Uterus (tissue), 4 donors: ENCODE data around the gene MICAL3. TPM values are rescaled to one million over a fixed set of nuclear protein-coding genes. Genes with fewer than 3 reads are reported as not detected.

Experiments used
- DNase-seq, 2 donors: peaks; one replicate each; pipeline ENCODE4 v3.0.0-alpha.2; 2019 to 2020
- H3K27ac ChIP-seq, 2 donors: fragments of 200-600 bp; sonication (generic); 1 replicate in 1 of 2; 2 replicates in 1 of 2; pipeline ENCODE4 v1.5.1; 2016 to 2018
- H3K27me3 ChIP-seq, 2 donors: fragments of 200-600 bp; sonication (generic); one replicate each; pipeline ENCODE4 v1.5.1; 2018 to 2019; ENCODE audit warnings: control low read depth in 1 of 2
- H3K36me3 ChIP-seq, 2 donors: fragments of 200-600 bp; sonication (generic); one replicate each; pipeline ENCODE4 v1.5.1; 2019; ENCODE audit warnings: control low read depth in 1 of 2
- H3K4me1 ChIP-seq, 2 donors: fragments of 200-600 bp; sonication (generic); one replicate each; pipeline ENCODE4 v1.5.1; 2018 to 2019; ENCODE audit warnings: control low read depth in 1 of 2
- H3K4me3 ChIP-seq, 2 donors: fragments of 200-600 bp; sonication (generic); 1 replicate in 1 of 2; 2 replicates in 1 of 2; pipeline ENCODE4 v1.5.1; 2018 to 2019; ENCODE audit warnings: mild to moderate bottlenecking in 1 of 2
- H3K9me3 ChIP-seq, 2 donors: fragments of 200-600 bp; sonication (generic); one replicate each; pipeline ENCODE4 v1.5.1; 2019; ENCODE audit warnings: control low read depth in 1 of 2
- POLR2A ChIP-seq, 2 donors: fragments of 450-650 bp; IDR thresholded peaks; one replicate each; pipeline ENCODE4 v1.6.1; 2016; ENCODE audit warnings: antibody characterized with exemption in 2 of 2, mild to moderate bottlenecking in 1 of 2, moderate library complexity in 1 of 2
- intact Hi-C: fragments of 100-400 bp; cut with DNase I; formaldehyde crosslinking; loops from one replicate; pipeline ENCODE4 v1.15.1; 2023; ENCODE audit warnings: low total_unique reads
- total RNA-seq, 4 donors: library from RNA; depleted of rRNA in 3 of 4; stranded (reverse); fragments of >200 nt in 3 of 4; gene quantifications; one replicate each; pipeline versions ENCODE4 v1.1.0 to v1.2.4, GENCODE V29; 2014 to 2023
- TF ChIP-seq, protein P1 (sequence below), 4 experiments: fragments of 200-600 bp in 2 of 4; fragments of 450-650 bp in 2 of 4; sonication (generic) in 2 of 4; IDR thresholded peaks; one replicate each; pipeline ENCODE4 v1.5.1; 2016 to 2019; ENCODE audit warnings: antibody characterized with exemption in 4 of 4, mild to moderate bottlenecking in 2 of 4, moderate library complexity in 1 of 4
- donor health status: DM: yes; HTN: yes; CAD: no.

MICAL3 gene
- total RNA-seq, 4 donors from 2014 or later = 13.5 to 167 (median 47.2) TPM

GRCh38 chr22:17924735-17925364, 99.5 kb downstream of the MICAL3 start:
- H3K9me3 ChIP-seq = no peaks in the 10 kb centered on the region
- peak overlapping the region; percentile 9 to 19 for H3K27ac ChIP-seq
- DNase-seq = peak in 1 of 2 donors; percentile 13
- intact Hi-C loops = no loop called here
- H3K36me3 ChIP-seq = no peaks in the 10 kb centered on the region
- H3K4me1 ChIP-seq = peaks cover 6 to 39% of the 10 kb centered on the region in 2 donors
- no peak overlapping the region for H3K4me3 ChIP-seq
- no peaks in the 10 kb centered on the region for H3K27me3 ChIP-seq
- TF ChIP-seq, protein P1, sequence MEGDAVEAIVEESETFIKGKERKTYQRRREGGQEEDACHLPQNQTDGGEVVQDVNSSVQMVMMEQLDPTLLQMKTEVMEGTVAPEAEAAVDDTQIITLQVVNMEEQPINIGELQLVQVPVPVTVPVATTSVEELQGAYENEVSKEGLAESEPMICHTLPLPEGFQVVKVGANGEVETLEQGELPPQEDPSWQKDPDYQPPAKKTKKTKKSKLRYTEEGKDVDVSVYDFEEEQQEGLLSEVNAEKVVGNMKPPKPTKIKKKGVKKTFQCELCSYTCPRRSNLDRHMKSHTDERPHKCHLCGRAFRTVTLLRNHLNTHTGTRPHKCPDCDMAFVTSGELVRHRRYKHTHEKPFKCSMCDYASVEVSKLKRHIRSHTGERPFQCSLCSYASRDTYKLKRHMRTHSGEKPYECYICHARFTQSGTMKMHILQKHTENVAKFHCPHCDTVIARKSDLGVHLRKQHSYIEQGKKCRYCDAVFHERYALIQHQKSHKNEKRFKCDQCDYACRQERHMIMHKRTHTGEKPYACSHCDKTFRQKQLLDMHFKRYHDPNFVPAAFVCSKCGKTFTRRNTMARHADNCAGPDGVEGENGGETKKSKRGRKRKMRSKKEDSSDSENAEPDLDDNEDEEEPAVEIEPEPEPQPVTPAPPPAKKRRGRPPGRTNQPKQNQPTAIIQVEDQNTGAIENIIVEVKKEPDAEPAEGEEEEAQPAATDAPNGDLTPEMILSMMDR (IDR thresholded peaks at IDR 0.05) = no peak
- TF ChIP-seq POLR2A (IDR thresholded peaks at IDR 0.05) = no peak

DNA sequence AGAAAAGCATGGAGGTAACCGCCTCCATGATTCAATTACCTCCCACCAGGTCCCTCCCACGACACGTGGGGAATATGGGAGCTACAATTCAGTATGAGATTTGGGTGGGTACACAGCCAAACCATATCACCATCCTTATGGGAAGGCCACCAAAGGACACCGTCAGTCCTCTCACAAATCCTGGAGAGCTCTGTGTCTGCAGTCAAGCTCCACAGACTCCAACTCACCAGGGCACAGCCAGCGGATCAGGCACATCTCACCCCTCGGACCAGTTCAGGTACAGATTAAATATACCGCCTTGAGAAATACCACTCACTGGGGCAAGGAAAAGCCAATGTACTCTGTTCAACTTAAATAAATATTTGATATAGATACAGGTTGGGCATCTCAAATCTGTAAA, 100.3 kb downstream of the MICAL3 start:
- H3K27me3 ChIP-seq = no peaks in the 10 kb centered on the region
- no peak overlapping the region for H3K4me3 ChIP-seq
- peaks cover 6 to 42% of the 10 kb centered on the region in 2 donors for H3K4me1 ChIP-seq
- peak overlapping the region; percentile 9 to 45 for H3K27ac ChIP-seq
- H3K36me3 ChIP-seq = no peaks in the 10 kb centered on the region
- DNase-seq = peak in 1 of 2 donors; percentile 8
- no peaks in the 10 kb centered on the region for H3K9me3 ChIP-seq
- intact Hi-C loops = no loop called here
- TF ChIP-seq POLR2A (IDR thresholded peaks at IDR 0.05) = no peak
- TF ChIP-seq, protein P1 (IDR thresholded peaks at IDR 0.05) = no peak

DNA sequence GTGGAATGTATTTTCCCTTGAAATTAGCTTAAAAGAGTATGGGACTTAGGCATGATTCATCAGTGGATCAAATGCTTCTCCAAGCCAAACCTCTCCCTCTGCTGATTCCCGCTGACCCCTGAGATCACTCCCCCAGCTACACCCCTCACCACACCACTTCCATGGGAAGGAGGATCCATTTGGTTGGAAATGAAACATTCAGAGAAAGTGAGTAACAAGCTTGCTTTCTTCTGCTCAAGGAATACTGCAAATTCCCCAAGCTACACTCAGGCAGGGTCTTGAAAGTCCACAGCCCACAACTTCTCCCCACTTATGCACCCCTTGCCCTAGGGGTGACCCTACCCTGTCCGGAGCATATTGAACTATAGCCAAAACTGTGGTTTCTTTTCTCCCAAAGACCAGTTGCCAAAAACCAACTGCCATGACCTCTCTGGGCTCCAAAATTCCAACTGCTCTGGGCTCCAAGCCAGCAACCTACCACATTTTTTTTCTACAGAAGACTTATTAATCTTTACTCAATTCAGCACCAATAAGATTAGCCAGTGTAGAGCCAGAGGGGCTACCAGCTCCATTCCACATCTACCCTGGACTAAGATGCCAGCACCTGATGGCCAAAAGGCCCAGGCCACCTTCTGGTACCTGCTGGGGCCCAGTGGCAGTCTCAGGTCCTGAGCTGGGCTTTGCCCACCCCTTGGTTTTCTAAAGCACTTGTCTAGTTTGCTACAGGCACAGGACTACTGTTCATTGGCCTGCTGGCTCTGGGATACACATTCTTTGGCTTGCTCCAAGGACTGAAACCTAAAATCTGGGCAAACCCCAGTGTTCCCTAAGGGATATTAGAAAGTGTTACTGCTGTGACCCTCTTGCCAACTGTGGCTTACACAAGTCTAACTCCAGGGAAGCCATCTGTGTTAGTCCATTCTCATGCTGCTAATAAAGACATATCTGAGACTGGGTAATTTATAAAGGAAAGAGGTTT, 101.1 kb downstream of the MICAL3 start:
- H3K36me3 ChIP-seq = no peaks in the 10 kb centered on the region
- DNase-seq = peak in 1 of 2 donors; percentile 18
- no peak overlapping the region for H3K4me3 ChIP-seq
- intact Hi-C loops = no loop called here
- peak overlapping the region; percentile 9 to 45 for H3K27ac ChIP-seq
- H3K9me3 ChIP-seq = no peaks in the 10 kb centered on the region
- H3K4me1 ChIP-seq = peaks cover 6 to 42% of the 10 kb centered on the region in 2 donors
- TF ChIP-seq, protein P1 (IDR thresholded peaks at IDR 0.05) = no peak
- TF ChIP-seq POLR2A (IDR thresholded peaks at IDR 0.05) = no peak
- H3K27me3 ChIP-seq = no peaks in the 10 kb centered on the region

DNA sequence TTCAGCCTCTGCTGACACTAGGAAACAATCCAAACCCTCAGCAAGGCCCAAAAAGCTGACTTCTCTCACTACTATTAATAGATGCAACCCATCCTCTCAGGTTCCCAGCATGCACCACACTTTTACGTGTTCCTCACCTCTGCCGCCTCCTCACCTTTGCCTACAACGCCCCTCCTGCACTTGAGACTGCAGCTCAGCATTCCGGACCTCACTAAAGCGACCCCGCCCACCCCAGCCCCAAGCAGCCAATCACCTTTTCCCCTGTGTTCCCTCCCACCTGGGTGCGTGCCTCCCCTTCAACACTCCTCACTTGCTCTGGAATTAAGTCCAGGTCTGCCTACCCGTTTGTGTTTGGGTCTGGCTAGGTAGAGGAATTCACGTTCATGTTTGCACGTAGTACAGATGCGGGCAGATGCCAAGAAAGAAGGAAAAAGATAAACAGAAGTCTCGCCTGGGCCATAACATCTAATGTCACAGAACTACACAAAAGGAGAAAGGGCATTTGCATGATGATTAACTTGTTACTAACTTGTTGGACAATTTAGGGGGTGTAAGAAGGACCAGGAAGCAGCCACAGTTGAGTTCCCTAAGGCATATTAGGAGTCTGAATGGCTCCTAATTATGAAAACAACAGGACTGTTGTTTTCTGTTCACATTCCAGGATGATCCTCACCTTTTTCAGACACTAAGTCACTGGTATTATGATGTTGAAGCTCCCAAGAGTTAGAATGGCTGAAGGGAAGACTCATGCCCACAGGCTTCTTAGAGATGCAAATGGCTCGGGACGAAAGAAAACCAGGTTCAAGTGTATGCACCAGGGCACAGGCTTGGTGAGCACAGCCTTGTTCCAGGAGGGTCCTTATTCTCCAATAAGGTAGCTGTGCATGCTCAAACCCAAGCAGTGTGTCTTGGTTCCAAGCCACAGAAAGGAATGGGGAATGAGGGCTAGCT, 102.2 kb downstream of the MICAL3 start:
- peaks cover 6 to 42% of the 10 kb centered on the region in 2 donors for H3K4me1 ChIP-seq
- H3K36me3 ChIP-seq = no peaks in the 10 kb centered on the region
- intact Hi-C loops = no loop called here
- no peaks in the 10 kb centered on the region for H3K27me3 ChIP-seq
- H3K27ac ChIP-seq = peak overlapping the region; percentile 9 to 45
- no peak for TF ChIP-seq POLR2A (IDR thresholded peaks at IDR 0.05)
- TF ChIP-seq, protein P1 (IDR thresholded peaks at IDR 0.05) = no peak
- peak in 1 of 2 donors; percentile 11 for DNase-seq
- H3K9me3 ChIP-seq = no peaks in the 10 kb centered on the region
- no peak overlapping the region for H3K4me3 ChIP-seq
